GM19438 (cell line): ENCODE data around the gene RSBN1L.

Source experiments
- ATAC-seq: cut with Tn5 transposase; IDR thresholded peaks from one replicate; pipeline ENCODE4 v1.9.1; 2021; ENCODE audit warnings: low read depth; ENCODE audit not compliant: unreplicated experiment

Gene RSBN1L

GRCh38 chr7:77727936-77728701, 31.9 kb downstream of the RSBN1L start:
- no peak for ATAC-seq

DNA sequence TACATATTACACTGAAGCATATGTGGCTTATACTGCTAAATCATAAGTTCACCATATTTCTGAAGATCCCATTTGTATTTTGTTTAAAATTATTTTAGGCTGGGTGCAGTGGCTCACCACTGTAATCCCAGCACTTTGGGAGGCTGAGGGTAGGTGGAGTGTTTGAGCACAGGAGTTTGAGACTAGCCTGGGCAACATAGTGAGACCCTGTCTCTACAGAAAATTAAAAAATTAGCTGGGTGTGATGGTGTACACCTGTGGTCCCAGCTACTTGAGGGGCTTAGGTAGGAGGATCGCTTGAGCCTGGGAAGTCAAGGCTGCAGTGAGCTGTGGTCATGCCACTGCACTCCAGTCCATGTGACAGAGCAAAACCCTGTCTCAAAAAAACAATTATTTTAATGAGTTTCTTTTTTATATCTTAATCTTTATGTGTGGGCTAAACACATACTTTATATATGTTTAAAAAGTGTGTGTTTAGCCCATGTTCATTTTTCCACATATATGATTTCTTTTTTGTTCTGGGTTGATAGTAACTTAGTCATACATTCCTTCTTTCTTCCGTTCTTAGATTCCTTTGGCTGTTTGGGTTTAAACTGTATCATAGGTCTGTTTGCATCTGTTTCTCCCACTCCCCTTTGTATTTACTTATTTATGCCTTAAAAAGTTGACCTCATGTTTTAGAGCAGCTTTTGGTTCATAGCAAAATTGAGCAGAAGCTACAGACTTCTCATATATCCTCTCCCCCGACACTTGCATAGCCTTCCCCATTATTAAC, 33.5 kb downstream of the RSBN1L start:
- ATAC-seq, result no peak

GRCh38 chr7:77731716-77732115, 35.5 kb downstream of the RSBN1L start:
- no peak for ATAC-seq

- ATAC-seq, result no peak
Measured at GRCh38 chr7:77734659-77735421, 38.6 kb downstream of the RSBN1L start.

- ATAC-seq, result no peak
Measured at GRCh38 chr7:77735457-77735856, 39.2 kb downstream of the RSBN1L start.

- ATAC-seq, result no peak
Measured at GRCh38 chr7:77736991-77737390, 40.7 kb downstream of the RSBN1L start.

GRCh38 chr7:77738382-77738781, 42.1 kb downstream of the RSBN1L start:
- ATAC-seq, result no peak

- ATAC-seq, result no peak
Measured at GRCh38 chr7:77738871-77739270, 42.6 kb downstream of the RSBN1L start.

DNA sequence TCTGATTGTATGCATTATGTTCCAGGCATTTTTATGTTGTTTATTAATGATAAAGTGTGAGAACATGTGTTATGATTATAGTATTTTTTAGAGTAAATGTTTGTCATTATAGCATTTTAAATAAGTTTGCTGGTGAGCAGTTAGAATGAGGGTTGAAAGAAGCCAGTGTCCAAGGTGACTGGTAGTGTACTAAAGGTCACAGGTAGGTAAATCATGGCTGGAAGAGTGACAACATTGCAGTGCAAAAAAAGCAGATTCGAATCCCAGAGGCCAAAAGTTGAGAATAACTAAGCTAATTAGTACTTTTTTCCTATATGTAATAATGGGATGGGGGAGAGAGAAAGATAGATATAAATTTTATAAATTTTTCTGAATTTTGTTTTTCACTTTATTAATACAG, 44.0 kb downstream of the RSBN1L start:
- no peak for ATAC-seq

- no peak for ATAC-seq
Measured at GRCh38 chr7:77743518-77743917, 47.3 kb downstream of the RSBN1L start.

DNA sequence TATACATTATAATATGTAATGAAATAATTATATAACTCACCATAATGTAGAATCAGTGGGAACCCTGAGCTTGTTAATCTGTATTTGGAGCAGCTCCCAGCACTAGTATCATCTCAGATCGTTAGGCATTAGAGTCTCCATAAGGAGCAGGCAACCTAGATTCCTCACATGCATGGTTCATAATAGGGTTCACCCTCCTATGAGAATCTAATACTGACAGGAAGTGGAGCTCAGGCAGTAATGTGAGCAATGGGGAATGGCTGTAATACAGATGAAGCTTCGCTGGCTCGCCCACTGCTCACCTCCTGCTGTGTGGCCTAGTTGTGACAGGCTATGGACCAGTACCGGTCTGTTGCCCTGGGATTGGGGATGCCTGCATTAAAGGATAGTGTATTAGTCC, 49.5 kb downstream of the RSBN1L start:
- ATAC-seq, result no peak

DNA sequence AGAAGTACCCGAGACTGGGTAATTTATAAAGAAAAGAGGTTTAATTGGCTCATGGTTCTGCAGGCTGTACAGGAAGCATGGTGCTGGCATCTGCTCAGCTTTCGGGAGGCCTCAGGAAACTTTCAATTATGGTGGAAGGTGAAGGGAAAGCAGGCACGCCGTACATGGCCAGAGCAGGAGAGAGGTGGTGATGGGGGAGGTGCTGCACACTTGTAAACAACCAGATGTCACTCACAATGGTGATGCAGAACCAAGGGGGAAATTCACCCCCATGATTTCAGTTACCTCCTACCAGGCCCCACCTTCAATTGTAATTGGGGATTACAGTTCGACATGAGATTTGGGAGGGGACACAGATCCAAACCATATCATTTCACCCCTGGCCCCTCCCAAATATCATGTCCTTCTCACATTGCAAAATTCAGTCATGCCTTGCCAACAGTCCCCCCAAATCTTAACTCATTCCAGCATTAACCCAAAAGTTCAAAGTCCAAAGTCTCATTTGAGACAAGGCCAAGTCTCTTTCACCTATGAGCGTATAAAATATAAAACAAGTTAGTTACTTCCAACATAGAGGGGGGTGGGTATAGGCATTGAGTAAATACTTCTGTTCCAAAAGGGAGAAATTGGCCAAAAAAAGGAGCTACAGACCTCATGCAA, 50.0 kb downstream of the RSBN1L start:
- no peak for ATAC-seq

DNA sequence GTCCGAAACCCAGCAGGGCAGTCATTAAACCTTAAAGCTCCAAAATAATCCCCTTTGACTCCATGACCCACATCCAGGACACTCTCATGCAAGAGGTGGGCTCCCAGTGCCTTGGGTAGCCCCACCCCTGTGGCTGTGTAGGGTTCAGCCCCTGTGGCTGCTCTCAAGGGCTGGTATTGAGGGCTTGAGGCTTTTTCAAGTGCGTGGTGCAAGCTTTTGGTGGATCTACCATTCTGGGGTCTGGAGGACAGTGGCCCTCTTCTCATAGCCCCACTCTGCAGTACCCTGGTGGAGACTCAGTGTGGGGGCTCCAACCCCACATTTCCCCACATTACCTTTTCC, 50.5 kb downstream of the RSBN1L start:
- no peak for ATAC-seq

GRCh38 chr7:77747178-77747577, 50.9 kb downstream of the RSBN1L start:
- ATAC-seq, result no peak

GRCh38 chr7:77747718-77748117, 51.5 kb downstream of the RSBN1L start:
- ATAC-seq, result no peak

GRCh38 chr7:77752016-77752415, 55.8 kb downstream of the RSBN1L start:
- no peak for ATAC-seq

DNA sequence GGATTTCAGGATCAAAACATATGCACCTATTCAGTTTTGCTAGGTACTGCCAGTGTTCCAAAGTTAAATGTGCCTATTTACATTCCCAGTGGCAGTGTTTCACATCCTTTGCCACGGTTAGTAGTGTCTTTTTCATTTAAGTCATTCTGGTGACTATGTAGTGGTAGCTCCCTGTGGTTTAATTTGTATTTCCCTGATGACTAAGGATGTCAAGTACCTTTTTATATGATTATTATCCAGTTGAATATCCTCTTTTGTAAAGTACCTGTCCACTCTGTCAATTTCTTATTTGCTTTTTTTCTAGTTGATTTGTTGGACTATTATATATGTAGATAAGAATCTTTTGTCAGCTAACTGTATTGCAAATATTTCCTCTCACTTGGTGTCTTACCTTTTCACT, 56.9 kb downstream of the RSBN1L start:
- ATAC-seq, result no peak

GRCh38 chr7:77757589-77757988, 61.3 kb downstream of the RSBN1L start:
- ATAC-seq, result peak; percentile 69

GRCh38 chr7:77759294-77759889, 63.1 kb downstream of the RSBN1L start:
- no peak for ATAC-seq

DNA sequence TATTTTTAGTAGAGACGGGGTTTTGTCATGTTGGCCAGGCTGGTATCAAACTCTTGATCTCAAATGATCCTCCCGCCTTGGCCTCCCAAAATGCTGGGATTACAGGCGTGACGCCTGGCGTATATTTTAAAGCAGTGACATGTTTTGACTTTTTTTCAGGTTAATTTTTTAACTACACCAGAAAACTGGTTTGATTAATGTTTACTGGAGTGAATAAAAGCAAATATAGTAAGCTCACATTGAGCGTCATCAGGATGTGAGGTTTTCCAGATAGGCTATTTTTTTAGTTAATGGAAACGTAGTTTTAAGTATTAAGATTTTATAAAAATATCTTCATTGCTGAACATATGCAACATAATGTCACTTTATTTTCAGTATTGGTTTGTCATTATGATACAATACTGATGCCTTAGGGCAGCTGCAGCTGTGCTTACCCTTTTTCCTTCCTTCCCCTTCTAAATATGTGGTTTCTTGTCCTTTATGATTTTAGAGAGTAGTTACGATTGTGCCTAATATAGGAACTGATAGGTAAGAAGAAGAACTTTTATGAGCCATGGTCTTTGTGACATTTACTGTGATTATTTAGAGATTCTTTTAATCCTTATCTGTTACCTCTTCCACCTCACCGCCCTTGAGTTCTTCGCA, 64.7 kb downstream of the RSBN1L start:
- ATAC-seq, result no peak
